HG02870 (cell line): ENCODE data around the gene TECTA.
"Not testable (repeated sequence)": the region's sequence is repeated elsewhere in the genome, so short reads cannot be mapped to it uniquely, and the experiment has no call there.

Source experiments
- ATAC-seq: cut with Tn5 transposase; IDR thresholded peaks from one replicate; pipeline ENCODE4 v1.9.1; 2021; ENCODE audit warnings: mild to moderate bottlenecking, moderate library complexity; ENCODE audit not compliant: unreplicated experiment

The TECTA gene

DNA sequence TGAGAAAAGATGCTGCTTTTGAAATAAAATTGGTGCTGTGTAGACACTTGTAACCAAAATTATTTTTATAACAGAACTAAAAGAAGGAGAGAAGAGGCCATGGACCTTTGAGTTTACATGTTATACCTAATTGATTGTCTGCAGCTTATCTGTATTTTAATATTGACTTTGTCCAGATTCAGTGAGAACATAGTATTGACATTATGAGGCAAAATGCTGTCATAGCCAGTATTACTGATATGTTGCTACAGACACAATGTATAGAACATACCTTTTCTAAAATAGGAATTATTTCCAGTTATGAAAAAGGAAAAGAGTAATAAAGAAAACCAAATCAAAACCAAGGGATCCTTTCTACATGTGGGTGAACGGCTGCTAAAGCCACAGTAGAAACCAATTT, 11.5 kb upstream of the TECTA start:
- ATAC-seq = no peak

DNA sequence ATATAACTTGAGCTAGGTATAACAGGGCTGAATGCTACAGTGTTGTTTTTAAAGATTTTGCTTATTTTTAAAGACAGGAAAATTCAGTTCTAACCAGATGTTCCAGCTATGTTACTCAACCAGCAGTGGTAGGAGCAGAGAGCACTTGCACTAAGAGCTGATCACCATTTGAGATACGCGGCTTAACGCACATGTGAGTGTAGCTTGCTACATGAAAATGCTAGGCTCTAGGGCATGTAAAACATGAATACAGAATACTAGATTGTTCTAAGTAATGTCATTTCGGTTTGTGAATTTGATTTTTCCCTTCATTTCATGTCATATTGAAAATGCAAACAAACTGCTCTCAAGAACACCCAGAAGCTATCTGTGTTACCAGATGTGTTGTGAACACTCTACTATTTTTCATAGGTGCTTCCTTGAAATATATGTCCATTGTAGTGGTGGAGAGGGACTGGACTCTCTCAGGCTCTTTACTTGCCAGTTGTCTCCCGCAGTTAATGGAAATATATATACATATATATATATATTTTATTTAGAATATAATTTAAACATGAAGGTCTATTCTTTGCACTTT, 10.8 kb upstream of the TECTA start:
- ATAC-seq = no peak

DNA sequence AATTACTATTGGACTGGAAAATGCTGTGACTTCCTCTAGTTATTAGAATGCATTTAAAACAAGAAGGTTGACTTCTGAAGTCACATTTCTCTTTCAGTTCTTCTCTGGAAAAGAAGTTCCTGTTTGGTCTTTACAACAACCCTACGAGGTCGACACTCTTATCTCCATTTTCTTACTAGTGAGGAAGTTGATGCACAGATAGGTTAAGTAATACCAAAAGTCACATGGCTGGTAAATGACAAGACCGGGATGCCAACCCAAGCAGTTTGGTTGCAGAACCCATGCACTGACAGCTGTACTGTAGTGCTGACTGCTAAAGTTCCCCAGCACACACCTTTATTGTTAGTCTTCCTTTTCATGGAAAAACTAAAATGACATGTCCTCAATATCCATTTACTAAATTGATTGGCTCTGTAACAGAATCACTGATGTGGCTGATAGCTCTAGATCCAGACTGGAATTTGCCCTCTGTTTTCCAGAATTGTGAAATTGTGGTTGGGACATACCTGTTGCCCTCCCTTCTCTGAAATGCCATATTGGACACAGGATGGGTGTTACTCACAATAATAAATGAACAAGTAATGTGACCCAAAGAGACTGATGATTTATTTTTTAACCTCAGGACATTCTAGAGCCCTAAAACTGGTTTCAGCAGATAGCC, 9.4 kb upstream of the TECTA start:
- ATAC-seq = no peak

DNA sequence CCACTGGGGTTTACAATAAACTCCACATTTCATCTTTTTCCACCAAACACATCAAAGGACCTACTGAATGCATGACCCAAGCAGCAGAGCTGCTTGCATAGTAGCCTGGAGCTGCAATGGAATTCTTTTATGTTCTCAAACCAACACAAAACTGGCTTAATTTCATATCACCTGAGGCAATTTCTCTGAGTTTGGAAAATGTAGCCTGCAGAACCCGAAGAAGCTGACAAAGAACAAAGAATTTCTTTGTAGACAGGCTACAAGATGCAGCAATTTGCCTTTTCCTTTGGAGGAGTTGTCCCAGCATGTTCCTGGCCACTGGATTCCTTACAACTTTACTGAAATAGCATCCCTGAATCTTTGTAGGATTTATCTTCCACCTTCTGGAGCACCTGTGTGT, 5.5 kb upstream of the TECTA start:
- no peak for ATAC-seq

DNA sequence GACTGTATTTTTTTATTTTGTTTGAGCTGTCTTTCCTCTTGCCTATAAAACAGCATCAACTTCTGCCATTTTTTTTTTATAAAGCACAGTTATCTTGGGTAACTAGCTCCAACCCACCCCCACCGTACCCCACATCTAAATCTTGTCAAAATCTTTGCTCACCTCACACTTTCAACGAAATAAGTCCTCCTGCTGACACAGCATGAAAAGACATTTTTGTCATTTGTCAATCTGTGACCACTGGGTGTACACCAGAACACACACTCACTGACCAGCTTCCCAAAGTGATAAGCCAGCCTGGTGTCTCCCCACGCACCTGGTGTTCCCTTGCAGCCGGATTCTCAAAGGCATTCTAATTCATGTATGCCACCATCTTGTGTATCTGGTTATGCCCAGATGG, 1.7 kb upstream of the TECTA start:
- no peak for ATAC-seq

DNA sequence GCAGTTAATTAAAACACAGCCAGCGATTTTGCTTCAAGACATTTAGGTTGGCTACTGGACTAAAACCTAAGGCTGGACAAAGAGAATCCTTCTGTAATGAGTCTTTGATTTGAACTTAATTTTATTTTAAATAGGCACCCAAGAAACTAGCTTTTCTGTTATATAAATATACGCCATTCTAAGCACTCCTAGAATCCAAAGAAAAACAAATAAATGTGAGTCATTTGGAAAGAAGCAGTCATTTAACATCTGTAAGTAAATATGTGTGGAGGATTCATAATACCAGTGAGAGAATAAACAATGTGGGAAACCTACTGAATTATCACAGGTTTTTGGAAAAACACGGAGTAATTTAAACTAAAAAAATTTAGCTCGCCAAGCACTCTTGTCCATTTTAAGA, 1.2 kb upstream of the TECTA start:
- no peak for ATAC-seq

DNA sequence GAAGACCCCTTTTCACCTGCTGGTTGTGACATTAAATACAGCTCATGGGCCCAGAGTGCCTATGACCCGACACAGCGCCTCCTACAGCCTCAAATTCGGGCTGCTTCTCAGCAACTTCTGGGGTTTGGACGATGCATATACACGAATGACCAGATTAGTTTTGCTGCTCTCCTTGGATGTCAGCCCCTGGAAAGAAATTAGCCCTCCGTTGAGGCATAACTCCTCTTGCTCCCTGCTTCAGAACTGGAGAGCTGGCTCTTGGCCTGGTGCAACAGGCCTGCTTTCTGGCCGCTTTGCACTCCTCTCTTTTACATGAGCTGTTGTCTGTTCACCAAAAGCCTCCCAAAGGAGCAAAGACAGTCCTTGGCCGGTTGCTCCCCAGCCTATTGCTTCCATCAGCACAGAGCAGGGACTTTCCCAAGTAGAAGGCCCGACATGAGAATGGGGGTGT, 3.3 kb downstream of the TECTA start:
- ATAC-seq = no peak

DNA sequence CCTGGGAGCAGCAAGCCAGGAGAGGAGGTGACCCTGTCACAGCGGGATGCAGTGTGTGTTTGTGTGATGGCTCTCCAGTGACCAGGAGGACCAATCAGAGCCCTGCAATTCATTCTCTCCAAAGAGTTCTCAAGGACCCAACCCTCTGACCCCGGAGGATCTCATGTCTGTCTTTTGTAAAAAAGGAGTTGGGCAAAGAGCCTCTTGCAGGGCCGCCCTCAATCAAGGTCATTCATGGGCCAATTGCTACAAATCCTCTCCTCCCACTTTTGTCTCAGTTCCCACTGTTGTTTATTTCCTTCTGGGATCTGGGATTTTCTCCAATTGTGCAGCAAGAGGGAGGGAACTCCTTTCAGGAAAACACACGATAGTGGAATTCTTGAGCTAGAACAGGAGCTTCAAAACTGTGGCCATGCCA, 4.0 kb downstream of the TECTA start:
- no peak for ATAC-seq

DNA sequence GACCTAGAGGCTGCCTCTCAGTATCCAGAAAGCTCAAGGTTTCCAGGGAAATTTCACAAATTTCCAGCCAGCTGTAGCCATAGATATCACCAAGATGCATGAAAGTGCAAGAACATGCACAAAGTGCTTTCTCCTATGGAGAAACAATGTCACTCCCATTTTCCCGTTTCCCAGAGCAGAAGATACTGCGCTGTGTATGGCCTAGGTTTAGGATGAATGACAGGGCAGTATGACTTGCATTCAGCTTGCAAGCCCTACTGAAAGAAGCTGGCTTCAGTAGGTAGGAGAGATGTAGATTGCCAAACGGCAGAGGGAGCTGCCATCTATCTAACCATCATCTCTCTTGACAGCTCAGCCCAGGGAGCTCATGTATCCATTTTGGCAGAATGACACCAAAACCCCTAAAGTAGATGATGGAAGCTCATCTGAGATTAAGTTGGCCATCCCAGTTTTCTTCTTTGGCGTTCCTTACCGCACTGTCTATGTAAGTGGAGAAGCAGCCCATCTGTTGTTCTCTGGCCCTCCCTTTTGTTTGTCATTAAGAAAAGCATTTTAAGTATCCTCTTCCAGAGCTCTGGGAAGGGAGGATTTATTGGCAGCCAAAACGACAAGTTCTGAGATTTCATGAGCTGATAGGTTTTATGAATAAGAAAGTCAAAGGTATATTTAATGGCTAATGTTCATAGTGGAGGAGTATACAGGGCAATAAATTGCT, 4.6 kb downstream of the TECTA start:
- no peak for ATAC-seq

DNA sequence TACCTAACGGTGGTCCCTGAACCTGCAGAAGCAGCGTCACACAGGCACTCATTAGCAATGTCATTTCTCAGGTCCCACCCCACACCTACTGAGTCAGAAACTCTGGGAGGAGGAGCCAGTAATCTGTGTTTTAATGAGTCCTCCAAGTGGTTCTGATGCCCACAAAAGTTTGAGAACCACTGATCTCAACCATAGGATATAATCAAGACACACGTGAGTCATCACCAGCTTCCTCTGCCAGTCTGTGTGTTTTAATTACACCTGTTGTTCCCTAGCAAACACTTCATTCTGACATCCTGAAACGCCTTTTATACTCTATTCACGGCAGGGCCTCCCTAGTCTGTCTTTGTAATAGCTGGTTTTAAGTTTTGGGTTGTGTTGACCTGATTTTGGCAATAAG, 5.8 kb downstream of the TECTA start:
- no peak for ATAC-seq

DNA sequence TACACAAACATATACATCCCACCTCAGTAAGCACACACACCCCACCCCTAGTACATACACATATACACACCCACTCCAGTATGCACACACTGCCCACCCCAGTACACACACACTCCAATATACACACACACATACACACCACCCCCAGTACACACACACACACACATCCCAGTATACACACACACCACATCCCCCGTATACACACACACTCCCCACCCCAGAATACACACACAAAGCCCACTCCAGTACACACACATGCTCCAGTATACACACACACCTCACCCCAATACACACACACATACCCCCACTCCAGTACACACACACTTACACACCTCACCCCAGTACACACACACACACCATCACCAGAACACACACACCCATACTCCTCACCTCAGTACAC, 7.4 kb downstream of the TECTA start:
- no peak for ATAC-seq

DNA sequence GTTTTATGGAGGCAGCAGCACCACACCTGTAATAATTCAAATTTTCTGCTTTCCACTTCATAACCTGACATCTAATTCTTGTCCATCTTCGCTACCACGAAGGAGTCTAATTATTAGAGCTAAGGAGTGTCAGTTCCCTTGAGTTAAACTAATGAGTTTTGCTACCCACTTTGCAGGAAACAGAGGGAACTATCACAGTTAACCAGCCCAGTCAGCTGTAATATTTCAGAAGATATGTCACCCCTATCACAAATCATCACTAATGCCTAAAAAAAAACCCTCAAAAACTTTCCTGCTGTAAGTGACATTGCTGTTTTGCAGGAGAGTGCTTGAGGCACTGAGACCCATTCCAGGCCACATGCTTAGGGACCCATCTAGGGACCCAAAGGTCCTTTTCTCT, 8.4 kb downstream of the TECTA start:
- no peak for ATAC-seq

DNA sequence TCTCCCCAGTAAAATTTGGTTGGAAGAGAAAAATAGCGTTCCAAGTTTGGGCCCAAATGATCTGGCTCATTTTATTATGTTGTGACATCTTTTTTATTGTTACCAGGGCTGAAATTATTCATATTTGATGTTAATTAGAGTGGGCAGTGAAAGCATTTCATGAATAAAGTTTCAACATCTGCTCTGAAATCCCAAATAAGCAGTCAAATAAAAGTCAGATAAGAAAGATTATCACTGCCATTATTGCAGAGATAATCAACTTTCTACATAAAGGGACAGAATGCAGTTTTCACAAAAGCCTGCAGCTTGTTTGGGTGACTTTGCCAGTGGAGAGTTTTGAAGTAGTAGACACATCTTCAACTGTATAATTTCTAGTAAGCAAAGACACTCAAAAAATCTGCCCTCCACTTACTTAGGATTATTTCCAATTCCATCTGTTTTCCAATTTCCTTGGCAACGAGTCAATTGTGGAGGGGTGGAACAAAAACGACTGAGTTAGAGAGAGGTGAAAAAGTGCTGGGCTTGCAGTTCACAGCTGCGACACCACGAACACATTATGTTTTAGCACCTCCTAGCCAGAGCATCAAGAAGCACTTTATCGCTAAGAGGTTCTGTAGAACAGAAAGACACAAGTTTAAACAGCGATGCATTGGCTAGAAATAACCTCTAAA, 9.0 kb downstream of the TECTA start:
- no peak for ATAC-seq

DNA sequence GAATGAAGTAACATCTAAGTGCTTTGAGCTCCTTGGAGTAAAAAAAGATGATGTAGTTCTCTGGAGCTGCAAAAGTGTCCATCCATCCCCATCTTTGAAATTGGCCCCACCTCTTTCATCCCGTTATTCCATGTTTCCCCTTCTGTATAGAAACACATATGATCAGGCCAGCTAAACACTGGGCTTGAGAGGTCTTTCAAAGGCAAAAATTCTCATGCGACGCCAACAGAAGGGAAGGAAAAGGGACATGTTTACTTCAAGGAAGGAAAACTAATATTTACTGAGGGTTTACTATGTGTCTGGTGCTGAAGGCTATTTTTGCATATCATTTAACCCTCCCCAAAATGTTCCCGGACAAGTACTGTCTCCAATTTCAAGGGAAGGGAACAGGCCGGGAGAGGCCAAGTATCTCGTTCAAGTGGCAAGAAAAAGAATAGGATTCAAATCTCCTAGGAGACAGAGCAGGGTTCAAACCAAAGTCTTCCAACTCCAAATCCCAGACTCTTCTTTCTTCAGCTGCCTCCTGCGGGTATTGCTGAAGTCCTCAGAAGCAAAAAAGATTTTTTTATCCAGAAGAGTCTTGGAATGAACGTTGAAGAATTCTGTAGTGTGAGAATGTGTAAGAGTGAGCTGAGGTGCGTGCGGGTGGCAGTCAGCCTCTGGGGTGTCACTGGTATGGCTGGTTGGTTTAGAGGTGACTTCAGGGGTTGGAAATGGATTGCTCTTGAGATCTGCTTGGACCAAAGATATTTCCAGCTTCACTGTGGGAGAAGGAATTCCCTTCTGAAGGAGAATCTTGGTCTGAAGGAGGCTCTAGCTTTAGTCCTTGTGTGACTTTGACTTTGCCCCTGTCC, 10.1 kb downstream of the TECTA start:
- no peak for ATAC-seq

DNA sequence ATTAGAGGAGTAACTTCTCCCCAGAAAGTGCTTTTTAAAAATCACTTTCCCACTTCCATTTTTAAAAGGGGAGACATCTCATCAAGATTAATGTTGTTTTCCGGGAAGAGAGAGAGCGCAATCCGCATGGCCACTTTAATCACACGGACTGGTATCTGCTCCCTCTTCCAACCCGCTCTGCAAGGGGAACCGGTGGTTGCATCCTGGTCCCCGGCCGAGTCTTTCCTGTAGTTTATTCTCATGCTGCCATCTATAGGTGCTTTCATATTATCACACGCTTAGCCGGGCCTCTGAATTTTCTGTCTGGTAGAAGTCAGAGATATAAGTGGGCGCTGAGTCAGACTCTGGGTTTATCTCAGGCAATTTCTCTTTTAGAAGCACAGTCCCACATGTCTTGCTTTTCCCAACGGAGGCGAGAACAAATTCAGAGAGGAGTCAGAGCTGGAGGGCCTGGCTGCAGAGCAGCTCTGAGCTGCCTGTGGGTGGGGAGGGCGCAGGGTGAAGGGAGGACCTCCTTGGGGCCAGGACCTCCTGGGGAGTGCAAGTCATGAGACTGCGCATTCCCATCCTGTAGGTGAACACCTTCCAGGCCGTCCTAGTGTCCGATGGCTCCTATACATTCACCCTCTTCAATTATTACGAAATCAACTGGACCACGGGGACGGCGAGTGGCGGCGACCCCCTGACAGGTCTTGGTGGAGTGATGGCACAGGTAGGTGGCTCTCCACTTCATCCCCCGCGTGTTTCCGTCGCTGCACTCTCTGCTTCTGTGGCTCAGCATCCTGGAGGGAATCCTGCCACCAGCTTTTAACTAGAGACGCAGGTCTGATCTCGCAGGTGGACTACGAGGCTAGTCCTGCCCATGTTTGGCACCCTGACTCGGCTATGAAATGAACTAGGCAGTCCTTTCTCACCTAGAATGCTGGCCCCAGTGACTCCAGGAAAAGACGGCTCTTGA, 11.7 kb downstream of the TECTA start:
- ATAC-seq = no peak

DNA sequence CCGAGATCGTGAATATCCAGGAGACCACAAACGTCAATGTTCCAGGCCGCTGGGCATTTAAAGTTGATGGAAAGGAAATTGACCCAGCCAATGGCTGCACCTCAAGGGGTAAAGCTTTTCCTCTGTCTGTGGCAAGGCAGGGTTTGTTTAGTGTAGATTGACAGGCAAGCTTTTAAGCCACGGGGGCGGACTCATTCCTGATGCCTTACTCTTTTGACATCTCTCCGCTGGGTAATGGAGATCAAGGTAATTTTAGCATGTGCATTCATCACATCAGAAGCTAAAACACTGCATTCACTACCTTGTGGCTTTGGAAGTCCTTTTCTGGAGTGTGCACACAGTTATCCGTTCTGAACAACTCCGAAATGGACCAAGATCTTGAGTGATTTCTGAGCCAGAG, 12.6 kb downstream of the TECTA start:
- ATAC-seq = no peak

DNA sequence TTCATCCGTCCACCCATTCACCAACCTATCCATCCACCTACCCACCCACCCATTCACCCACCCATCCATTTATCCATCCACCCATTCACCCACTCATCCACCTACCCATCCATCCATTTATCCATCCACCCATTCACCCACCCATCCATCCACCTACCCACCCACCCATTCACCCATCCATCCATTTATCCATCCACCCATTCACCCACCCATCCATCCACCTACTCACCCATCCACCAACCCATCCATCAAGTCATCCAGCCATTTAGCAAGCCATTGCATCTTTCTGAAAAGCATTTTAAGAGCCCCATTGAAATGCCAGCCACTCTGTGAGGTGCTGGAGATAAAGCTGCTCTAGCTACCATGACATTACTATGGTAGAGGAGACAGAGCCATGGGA, 14.0 kb downstream of the TECTA start:
- ATAC-seq = not testable (repeated sequence)

DNA sequence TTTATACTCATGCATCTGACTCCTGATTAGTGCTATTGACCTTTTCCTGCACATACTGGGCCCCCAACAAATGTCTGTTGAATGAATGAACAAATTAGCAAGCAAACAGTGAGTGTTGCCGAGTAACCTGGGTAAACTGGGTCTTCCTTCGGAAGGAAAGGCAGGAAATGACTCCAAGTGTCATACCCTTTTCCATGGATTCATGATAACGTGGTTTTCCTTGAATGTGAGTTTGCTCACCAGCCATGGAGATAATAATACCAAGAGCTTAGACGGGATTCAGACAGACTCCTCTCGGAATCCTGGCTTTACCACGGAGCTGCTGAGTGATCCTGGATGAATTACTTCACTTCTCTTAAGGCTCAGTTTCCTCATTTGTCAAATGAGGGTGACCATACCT, 16.7 kb downstream of the TECTA start:
- ATAC-seq = no peak

DNA sequence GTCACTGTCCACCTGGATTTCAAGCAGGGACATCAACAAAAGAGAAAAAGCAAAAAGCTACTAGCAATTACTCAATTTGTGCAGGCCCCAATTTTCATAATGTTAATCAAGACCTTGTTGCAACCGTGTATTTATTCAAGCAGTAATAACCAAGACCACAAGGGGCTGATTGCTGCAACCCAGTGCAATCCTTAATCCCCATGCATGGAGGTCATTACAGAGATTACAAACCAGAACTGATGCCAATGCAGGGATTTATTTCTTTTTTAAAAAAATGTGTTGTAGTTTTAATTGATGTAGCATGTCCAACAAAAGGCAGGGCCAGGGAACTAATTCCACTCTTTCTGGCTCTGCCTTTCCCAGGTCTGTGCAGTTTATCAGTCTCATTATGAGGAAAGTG, 18.4 kb downstream of the TECTA start:
- ATAC-seq = no peak

DNA sequence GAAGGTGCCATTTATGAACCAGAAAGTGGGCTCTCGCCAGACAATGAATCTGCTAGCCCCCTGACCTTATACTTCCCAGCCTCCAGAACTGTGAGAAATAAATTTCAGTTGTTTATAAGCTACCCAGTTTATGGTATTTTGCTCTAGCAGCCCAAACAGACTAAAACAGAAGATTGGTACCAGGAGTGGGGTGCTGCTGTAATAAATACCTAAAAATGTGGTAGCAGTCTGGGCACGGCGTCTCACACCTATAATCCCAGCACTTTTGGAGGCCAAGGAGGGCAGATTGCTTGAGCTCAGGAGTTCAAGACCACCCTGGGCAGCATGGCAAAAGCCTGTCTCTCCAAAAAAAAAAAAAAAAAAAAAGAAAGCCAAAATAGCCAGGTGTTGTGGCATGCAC, 21.3 kb downstream of the TECTA start:
- no peak for ATAC-seq
